Measurements from ENCODE around the gene PRUNE2. TPM values are rescaled to one million over a fixed set of nuclear protein-coding genes. Genes with fewer than 3 reads are reported as not detected.
A peak's percentile ranks its signal among the peaks of the same experiment; 100 is the strongest.
"Not testable (repeated sequence)": the region's sequence is repeated elsewhere in the genome, so short reads cannot be mapped to it uniquely, and the experiment has no call there.

Gene PRUNE2
- polyA plus RNA-seq, 4 donors: 9.0 to 16.3 (median 11.1) TPM

DNA sequence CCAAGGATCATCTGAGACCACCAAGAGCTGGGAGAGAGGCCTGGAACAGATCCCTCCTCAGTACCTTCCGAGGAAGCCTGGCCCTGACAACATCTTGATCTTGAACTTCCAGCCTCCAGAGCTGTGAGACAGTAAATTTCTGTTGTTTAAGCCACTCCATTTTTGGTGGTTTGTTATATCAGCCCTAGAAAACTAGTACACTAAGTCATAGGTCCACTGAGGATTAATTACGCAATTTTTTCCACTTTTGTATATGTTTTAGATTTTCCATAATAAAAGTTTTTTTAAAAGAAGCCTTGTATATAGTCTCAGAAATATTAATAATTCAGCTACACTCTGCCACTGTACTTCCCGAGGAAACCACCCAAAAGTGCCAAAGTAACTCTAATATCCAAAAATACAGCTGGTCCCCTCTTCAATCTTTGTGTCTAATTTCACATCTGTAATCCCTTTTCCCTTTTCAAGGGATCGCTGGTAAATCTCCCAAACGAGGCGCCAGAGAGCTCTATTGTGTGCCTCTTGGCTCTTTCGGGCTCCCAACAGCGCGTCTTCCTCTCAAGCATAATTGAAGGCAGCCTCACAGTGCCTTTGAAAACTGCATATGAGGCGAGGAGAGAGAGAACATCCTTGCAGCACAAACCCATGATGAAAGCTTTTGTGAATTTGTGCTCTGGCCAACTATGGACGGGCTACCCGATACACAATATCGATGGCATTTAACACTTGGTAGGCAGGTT, 32.7 kb downstream of the PRUNE2 start:
- DNase-seq (ENCODE audit: low read depth in 4 of 4, low spot score in 2 of 4): no peak

DNA sequence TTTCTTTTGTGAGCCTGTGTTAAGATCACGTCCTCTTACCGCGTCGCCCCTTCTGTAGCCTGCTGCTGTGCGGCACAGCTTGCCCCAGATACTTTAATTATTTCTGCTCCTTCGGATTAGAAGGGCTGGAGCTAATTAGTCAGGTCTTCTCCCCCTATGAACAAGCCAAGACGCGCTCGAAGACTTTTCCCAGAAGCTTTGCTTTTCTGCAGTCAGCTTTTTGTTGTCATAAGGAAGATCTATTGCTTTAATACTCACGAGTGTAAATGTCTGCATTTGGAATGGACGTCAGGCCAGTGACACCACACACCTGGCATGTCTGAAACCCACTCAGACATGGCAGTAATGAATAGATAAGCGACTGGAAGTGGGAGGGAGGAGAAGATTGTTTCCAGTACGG, 37.0 kb downstream of the PRUNE2 start:
- DNase-seq (ENCODE audit: low read depth in 4 of 4, low spot score in 2 of 4): peak in 3 of 4 donors; percentile 0 to 19 (median 10)

DNA sequence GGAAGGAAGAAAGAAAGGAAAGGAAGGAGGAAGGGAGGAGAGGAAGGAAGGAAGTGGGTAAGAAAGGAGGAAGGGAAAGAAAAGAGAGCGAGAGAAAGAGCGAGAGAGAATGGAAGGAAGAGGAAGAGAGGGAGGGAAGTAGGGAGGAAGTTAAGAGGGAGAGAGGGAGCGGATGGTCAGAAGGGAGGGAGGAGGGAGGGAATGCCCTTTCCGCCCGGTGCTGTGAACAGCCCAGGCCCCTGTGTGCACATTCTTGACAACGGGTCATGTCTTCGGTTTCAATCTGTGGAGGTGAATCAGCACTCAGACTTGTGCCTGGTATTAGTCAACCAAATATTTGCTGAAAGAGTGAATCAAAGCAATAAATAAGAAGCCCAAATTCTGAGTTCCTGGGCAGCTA, 39.2 kb downstream of the PRUNE2 start:
- no peak for DNase-seq (ENCODE audit: low read depth in 4 of 4, low spot score in 2 of 4)

DNA sequence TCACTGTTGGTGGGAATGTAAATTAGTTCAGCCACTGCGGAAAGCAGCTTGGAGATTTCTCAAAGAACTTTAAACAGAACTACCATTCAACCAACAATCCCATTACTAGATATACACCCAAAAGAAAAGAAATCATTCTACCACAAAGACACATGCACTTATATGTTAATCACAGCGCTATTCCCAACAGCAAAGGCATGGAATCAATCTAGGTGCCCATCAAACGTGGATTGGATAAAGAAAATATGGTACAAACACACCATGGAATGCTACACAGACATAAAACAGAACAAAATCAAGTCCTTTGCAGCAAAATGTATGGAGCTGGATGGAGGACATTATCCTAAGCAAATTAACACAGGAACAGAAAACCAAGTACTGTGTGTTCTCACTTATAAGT, 42.1 kb downstream of the PRUNE2 start:
- DNase-seq (ENCODE audit: low read depth in 4 of 4, low spot score in 2 of 4): no peak

DNA sequence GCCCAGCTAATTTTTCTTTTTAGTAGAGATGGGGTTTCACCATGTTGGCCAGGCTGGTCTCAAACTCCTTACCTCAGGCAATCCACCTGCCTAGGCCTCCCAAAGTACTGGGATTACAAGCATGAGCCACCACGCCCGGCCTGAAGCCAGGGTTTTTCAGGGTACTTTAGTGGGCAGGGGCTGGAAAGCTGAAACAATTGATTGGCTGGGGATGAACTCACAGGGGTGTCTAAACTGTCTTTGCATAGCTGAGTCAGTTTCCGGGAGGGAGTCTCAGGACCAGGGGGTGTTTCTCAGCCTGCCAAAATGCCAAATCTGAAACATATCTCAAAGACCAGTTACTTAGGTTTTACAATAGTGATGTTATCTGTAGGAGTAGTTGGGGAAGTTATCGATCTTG, 46.1 kb downstream of the PRUNE2 start:
- DNase-seq (ENCODE audit: low read depth in 4 of 4, low spot score in 2 of 4): no peak

DNA sequence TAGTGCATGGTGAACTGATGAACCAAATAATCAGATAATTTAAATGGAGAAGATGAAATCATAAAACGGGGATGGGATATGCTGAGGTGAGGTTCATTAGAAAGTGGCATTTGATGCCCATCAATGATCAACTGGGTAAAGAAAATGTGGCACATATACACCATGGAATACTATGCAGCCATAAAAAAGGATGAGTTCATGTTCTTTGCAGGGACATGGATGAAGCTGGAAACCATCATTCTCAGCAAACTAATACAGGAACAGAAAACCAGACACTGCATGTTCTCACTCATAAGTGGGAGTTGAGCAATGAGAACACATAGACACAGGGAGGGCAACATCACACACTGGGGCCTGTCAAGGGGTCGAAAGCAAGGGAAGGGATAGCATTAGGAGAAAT, 47.7 kb downstream of the PRUNE2 start:
- not testable (repeated sequence) for DNase-seq (ENCODE audit: low read depth in 4 of 4, low spot score in 2 of 4)

DNA sequence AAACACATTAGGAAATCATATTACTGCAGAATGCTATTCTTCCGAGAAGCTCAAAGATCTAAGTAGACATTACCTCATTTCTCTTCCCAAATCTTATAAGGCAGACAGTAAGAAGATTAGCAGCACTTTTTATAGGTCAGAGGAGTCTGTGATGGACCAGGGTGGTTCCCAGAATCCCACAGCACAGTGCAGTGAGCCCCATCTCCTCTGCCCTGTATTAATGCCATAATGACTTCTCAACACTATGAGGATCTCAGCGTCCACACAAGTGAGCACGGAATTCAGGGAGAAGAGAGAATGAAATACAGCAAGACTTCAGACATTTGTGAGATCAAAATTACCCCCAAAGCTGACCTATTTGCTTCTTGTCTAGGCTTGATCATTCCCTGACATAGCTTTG, 49.9 kb downstream of the PRUNE2 start:
- no peak for DNase-seq (ENCODE audit: low read depth in 4 of 4, low spot score in 2 of 4)

DNA sequence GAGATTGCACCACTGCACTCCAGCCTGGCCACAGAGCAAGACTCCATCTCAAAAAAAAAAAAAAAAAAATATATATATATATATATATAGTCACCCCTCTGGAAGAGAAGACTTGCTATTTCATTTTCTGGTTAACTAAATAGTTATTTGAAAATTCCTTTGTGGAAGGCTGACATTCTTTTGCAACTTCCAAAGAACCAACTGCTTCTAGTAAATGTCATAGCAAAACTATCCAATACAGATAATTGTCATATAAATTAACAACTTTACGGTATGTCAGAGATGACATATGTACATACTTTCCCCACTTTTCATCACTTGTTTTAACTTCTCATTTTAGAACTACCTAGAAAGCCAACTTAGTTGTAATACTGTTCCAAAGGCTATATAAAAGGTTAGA, 50.9 kb downstream of the PRUNE2 start:
- DNase-seq (ENCODE audit: low read depth in 4 of 4, low spot score in 2 of 4): no peak

DNA sequence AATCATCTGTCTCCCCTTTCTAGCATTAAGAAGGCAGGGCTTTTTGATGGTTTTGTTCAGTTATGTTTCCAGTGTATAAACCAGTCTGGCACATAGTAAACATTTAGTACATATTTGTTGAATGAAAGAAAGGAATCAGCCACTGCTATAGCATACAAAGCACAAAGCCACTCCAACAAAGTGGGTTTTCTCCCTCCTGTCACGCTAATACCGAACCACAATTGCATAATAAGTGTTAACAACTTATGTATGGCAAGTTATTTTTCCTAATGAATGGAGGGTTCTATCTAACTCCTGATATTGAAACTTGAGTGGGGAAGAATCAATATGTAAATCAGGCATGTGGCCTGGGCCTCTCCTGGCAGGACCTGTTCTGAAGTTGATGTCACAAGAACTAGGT, 53.9 kb downstream of the PRUNE2 start:
- DNase-seq (ENCODE audit: low read depth in 4 of 4, low spot score in 2 of 4): no peak

DNA sequence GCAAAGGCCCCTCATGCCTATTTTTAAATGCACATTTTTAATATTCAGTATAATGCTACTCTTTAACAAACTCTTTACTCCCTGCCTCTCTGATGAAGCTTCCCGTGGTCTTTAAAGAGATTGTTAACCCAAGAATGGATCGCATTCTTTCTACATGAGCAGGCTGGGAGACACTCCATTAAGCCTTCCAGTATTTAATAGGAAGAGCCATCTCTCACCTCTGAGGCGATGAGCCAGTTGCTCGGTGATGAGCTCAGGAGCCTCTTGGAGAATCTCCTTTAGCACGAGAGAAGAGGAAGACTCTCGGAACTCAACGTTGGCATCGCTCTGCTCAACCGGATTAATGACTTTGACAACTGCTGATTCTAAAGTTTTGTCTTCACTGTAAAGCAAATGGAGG, 59.6 kb downstream of the PRUNE2 start:
- DNase-seq (ENCODE audit: low read depth in 4 of 4, low spot score in 2 of 4): no peak

DNA sequence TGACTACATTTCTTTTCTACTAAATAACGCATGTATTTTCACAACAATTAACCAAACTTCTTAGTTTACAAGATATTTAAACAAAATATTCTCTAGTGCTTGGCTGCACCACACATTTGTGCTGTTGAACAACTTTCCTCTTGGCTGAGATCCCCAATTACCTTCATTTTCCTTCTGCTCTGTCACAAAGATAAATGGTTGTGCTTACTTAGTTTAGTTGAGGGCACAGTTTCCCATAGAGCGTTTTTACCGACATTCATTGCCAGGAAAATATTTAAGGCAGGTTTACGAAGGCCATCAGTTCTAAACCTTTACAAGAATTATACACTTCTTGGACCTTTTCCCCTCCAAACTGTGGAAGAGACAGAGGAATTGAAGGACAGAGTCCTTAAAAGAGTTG, 60.7 kb downstream of the PRUNE2 start:
- no peak for DNase-seq (ENCODE audit: low read depth in 4 of 4, low spot score in 2 of 4)

DNA sequence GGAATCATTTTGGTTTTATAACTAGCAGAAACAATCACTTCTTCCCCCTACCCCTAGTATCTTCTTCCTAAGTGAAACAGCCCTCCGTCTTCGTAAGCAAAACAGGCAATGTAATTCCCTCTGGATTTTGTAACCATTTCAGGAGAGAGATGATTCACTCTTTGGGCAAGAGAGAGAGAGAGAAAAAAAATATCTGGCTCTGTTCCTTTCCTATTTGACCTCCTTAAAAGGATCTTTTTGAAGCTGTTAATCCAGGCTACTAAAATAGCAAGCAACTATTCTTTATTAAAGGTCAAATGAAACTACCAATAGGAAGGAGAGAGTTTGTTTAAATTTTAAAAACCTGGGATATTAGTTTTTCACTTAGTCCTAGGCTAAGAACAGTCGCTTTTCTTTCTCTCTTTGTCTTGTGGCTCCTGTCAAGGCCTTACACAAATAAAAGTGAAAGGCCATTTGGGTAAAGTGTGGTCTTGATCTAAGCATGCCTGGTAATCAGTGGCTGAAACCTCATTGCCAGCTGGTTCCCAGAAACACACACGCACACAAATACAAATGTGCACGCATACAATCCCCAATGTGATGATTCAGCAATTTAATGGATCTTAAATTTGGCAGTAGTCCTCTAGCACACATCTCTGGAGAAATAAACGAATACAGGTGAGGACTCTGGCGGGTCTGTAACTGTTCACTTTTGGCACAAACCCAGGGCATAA, 70.2 kb downstream of the PRUNE2 start:
- no peak for DNase-seq (ENCODE audit: low read depth in 4 of 4, low spot score in 2 of 4)

DNA sequence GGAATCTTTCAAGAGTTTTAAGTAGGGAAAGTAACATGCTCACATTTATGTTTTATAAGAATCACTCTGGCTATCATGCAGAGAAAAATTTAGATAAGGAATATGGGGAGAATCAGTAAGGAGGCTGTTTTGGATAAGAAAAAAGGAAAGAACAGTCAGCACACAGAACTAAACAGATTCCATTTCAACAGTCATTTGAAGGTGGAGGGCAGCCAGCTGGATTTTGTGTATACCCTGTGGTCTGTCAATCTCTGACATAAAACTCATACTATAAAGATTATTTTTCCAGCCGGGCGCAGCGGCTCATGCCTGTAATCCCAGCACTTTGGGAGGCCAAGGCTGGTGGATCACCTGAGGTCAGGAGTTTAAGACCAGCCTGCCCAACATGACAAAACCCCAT, 77.5 kb downstream of the PRUNE2 start:
- no peak for DNase-seq (ENCODE audit: low read depth in 4 of 4, low spot score in 2 of 4)

DNA sequence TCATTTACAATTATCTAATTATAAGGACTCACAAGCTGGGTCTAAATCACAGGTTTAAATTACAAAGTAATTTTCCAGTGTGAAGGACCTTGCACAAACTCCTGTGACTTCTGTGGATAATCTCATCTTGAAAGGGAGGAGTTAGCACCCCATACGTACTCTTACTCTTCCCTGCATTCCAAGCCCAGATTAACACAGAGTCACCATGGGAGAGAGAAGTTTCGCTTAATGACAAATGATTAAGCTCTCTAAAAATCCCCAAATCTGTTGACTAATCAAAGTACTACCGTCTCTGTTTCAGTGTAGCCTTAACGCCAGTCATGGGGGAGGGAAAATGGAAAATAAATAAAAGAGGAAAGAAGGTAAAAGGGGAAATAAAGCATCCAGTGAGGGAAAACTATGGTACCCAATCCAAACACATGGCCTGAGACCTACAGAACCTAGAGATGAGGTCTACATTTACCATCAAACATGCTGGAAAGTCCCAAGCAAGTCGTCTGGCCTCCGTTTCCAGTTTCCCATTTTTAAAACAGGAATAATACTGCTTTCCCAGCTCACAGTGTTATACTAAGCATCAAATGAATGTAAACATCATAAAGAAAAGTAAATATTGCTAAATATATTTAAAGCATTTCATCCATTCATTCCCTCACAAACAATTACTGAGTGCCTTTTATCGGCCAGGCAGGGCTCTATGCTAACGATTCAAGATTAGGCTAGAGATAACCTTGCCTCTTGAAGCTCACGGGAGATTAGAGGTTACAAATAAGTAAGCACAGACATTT, 78.4 kb downstream of the PRUNE2 start:
- no peak for DNase-seq (ENCODE audit: low read depth in 4 of 4, low spot score in 2 of 4)

DNA sequence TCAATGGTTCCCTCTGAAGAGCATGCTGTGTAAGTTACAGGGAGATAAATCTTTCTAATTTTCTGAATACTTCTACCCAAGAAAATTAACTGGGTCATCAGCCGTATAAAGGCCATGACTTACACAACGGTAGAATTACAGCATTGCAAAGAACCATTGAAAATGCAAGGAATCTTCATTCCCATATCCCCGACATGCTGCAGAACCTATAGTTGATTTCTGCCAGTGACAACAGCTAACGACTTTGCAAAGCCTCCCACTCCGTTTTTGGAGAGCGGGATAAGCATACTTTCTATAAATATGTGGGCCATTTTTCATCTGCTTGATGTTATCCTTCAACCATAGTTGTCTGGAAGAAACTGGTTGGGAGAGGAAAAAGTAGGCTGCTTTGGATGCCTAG, 85.5 kb downstream of the PRUNE2 start:
- no peak for DNase-seq (ENCODE audit: low read depth in 4 of 4, low spot score in 2 of 4)

DNA sequence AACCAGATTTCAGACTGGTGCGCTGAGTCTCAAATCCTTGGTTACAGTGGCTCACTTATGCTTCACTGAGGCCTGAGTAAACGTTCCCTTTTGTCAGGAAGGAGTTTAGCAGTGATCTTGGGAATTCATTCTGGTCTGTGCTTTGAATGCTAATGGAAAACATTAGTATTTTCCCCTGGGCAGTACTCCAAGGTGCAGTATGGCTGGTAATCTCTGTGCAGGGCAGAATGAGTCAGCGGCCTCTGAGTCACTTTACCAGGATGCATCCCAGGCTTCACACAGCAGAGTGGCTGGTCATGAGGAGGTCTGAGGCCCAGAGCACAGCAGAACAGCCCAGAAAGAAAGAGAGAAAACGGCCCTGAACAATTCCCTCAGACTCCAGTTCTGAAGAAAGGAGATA, 87.6 kb downstream of the PRUNE2 start:
- peak in 1 of 4 donors; percentile 10 for DNase-seq (ENCODE audit: low read depth in 4 of 4, low spot score in 2 of 4)

DNA sequence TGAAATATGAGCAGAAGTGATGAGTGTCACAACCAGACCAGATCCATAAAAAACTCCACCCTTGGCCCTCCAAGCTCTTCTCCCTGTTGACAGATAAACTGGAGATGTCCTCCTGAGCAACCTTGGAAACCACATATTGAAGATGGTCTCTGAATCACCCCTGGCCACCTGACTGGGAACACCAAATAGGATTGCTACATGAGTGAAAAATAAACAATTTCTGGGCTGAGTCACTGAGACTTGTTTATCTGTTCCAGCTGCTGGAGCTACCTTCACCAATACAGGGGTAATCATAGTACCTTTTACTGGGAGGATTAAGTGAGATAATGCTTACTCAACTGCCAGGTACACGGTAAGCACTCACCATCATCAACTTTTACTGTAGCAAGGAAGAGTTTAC, 88.4 kb downstream of the PRUNE2 start:
- no peak for DNase-seq (ENCODE audit: low read depth in 4 of 4, low spot score in 2 of 4)

DNA sequence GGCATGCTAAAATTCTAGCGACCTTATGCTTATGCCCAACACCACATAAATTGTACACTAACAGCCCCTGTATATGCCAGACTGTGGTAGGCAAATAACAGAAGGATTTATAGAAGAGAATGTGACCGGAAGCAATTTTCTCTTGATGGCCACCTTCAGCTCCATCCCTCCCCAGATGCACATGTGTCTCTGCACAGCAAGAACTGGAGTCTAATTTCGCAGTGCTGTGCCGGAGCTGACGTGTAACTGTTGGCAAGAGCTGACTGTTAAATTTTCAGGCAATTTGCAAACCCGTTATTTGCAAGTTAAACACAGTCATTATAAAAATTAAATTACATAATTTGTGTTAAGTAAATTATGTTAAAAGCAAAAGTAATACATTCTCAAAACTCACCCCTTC, 93.3 kb downstream of the PRUNE2 start:
- no peak for DNase-seq (ENCODE audit: low read depth in 4 of 4, low spot score in 2 of 4)

DNA sequence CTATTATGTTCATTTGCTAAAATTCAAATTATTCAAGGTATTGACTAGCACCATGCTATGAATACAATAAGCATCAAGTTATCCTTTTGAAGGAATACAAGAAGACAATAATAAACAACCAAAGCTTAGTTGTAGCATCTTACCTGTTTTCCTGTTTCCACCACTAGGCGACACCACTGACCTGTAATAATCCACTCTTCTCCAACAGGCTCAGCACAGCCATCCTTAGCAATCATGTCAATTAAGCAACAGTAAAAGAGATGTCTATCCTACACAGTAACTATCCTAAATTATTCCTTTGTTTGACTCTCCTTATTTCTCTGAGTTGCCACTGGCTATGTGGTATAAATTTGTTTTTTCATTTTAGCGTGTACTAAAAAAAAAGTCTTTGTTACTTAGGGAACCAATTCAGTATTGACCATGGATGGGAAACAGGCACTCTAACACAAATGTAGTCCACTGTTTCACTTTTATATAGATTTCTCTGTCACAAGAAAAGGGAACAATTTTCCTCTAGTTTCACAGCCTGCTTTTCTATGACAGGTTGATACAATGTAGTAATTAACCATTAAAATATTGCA, 95.4 kb downstream of the PRUNE2 start:
- peak in 3 of 4 donors; percentile 11 to 33 (median 24) for DNase-seq (ENCODE audit: low read depth in 4 of 4, low spot score in 2 of 4)

DNA sequence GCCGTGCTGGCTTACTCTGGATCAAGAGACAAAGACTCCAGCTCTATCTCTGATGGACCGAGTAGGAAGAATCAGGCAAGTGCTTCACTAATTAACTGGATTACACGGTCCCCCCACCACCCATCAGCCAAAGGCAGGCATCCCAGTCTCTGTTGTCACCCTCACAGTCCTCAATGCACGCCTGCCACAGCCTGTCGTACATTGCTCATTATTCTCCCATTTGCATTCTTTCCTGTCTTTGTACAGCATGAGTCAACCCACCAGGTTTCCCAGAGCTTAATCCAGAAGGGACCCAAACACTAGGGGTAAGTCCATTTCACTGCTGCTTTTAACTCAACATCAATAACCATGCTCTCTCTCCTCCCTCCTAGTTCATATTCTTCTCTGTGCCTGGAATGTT, 97.3 kb downstream of the PRUNE2 start:
- no peak for DNase-seq (ENCODE audit: low read depth in 4 of 4, low spot score in 2 of 4)

DNA sequence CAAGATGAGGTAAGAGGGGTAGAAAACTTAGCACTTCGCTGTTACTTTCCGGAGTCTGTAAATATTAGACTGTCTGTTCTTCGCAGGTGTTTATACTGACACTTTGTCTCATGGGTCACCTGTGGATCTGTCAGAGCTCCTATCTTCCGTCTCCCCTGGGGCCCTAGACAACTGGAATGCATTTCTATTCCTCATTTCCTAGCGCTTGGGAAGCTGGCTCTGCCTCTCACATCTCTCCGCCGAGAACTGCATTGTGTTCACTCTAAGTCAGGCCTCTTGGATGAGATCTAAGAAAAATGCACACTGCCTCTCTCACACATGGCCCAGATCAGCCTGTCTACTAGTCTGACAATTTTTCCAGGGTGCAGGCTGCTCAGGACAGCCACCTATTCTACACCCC, 102.2 kb downstream of the PRUNE2 start:
- DNase-seq (ENCODE audit: low read depth in 4 of 4, low spot score in 2 of 4): no peak
